Nephron (organoid): ENCODE data around the gene MRPL40.

Source experiments
- H3K27ac Mint-ChIP-seq, 3 experiments: 2 replicates each; pipeline ENCODE4 v1.8.0; 2020; ENCODE audit warnings: mixed read lengths in 3 of 3, mild to moderate bottlenecking in 2 of 3, moderate library complexity in 1 of 3
- H3K27me3 Mint-ChIP-seq: 2 replicates; pipeline ENCODE4 v1.8.0; 2021; ENCODE audit warnings: low read depth, mild to moderate bottlenecking, moderate library complexity, mixed read lengths
- H3K36me3 Mint-ChIP-seq: 2 replicates; pipeline ENCODE4 v1.8.0; 2020; ENCODE audit warnings: low read depth, mixed read lengths
- H3K4me1 Mint-ChIP-seq: 2 replicates; pipeline ENCODE4 v1.8.0; 2020; ENCODE audit warnings: mixed read lengths
- H3K4me3 Mint-ChIP-seq, 3 experiments: 2 replicates each; pipeline ENCODE4 v1.8.0; 2020; ENCODE audit warnings: mild to moderate bottlenecking in 3 of 3, mixed read lengths in 3 of 3, moderate library complexity in 2 of 3
- H3K9me3 Mint-ChIP-seq: 2 replicates; pipeline ENCODE4 v1.8.0; 2020; ENCODE audit warnings: mixed read lengths
- CTCF ChIP-seq, 3 experiments: fragments of 200-600 bp; sonication (generic); IDR thresholded peaks; one replicate each; pipeline ENCODE4 v1.5.0; 2021; ENCODE audit warnings: antibody characterized with exemption in 3 of 3; ENCODE audit not compliant: unreplicated experiment in 3 of 3

The MRPL40 gene

GRCh38 chr22:19407649-19408606, 24.4 kb upstream of the MRPL40 start:
- Mint-ChIP-seq H3K27ac (no peak overlapping the region), H3K36me3 (peaks cover 47% of the 10 kb centered on the region), H3K27me3 (no peaks in the 10 kb centered on the region), H3K9me3 (no peaks in the 10 kb centered on the region), H3K4me3 (no peak overlapping the region), H3K4me1 (no peaks in the 10 kb centered on the region)
- TF ChIP-seq CTCF (IDR thresholded peaks at IDR 0.05; ENCODE audit: unreplicated experiment in 3 of 3), result no peak

- H3K27ac Mint-ChIP-seq, result no peak overlapping the region
- H3K9me3 Mint-ChIP-seq, result peaks cover 4% of the 10 kb centered on the region
- no peaks in the 10 kb centered on the region for H3K4me1 Mint-ChIP-seq
- no peak for TF ChIP-seq CTCF (IDR thresholded peaks at IDR 0.05; ENCODE audit: unreplicated experiment in 3 of 3)
- H3K27me3 Mint-ChIP-seq, result no peaks in the 10 kb centered on the region
- H3K36me3 Mint-ChIP-seq, result peaks cover 29% of the 10 kb centered on the region
- H3K4me3 Mint-ChIP-seq, result no peak overlapping the region
Measured at GRCh38 chr22:19410941-19411689, 21.2 kb upstream of the MRPL40 start.

- no peaks in the 10 kb centered on the region for H3K4me1 Mint-ChIP-seq
- peaks cover 4% of the 10 kb centered on the region for H3K9me3 Mint-ChIP-seq
- no peak overlapping the region for H3K27ac Mint-ChIP-seq
- TF ChIP-seq CTCF (IDR thresholded peaks at IDR 0.05; ENCODE audit: unreplicated experiment in 3 of 3), result no peak
- no peak overlapping the region for H3K4me3 Mint-ChIP-seq
- peaks cover 32% of the 10 kb centered on the region for H3K36me3 Mint-ChIP-seq
- no peaks in the 10 kb centered on the region for H3K27me3 Mint-ChIP-seq
Measured at GRCh38 chr22:19411690-19412045, 20.7 kb upstream of the MRPL40 start.

- no peaks in the 10 kb centered on the region for H3K27me3 Mint-ChIP-seq
- peaks cover 4% of the 10 kb centered on the region for H3K9me3 Mint-ChIP-seq
- no peak for TF ChIP-seq CTCF (IDR thresholded peaks at IDR 0.05; ENCODE audit: unreplicated experiment in 3 of 3)
- H3K36me3 Mint-ChIP-seq, result peaks cover 29% of the 10 kb centered on the region
- no peak overlapping the region for H3K4me3 Mint-ChIP-seq
- no peak overlapping the region for H3K27ac Mint-ChIP-seq
- H3K4me1 Mint-ChIP-seq, result no peaks in the 10 kb centered on the region
Measured at GRCh38 chr22:19412478-19412877, 19.9 kb upstream of the MRPL40 start.

- no peaks in the 10 kb centered on the region for H3K4me1 Mint-ChIP-seq
- H3K27ac Mint-ChIP-seq, result no peak overlapping the region
- no peaks in the 10 kb centered on the region for H3K27me3 Mint-ChIP-seq
- peaks cover 4% of the 10 kb centered on the region for H3K9me3 Mint-ChIP-seq
- TF ChIP-seq CTCF (IDR thresholded peaks at IDR 0.05; ENCODE audit: unreplicated experiment in 3 of 3), result no peak
- H3K4me3 Mint-ChIP-seq, result no peak overlapping the region
- H3K36me3 Mint-ChIP-seq, result peaks cover 28% of the 10 kb centered on the region
Measured at GRCh38 chr22:19412923-19413322, 19.4 kb upstream of the MRPL40 start.
